Measurements from ENCODE around the gene KLRC2. TPM values are rescaled to one million over a fixed set of nuclear protein-coding genes. Genes with fewer than 3 reads are reported as not detected.
"Not testable (repeated sequence)": the region's sequence is repeated elsewhere in the genome, so short reads cannot be mapped to it uniquely, and the experiment has no call there.

KLRC2 gene
- total RNA-seq, 2 donors from 2014 or later: 0.27 TPM; not detected in 1

GRCh38 chr12:10448236-10448635 lies 12.4 kb upstream of the KLRC2 start:
- TF ChIP-seq POLR2AphosphoS5 (IDR thresholded peaks at IDR 0.05) (no peak), CTCF (IDR thresholded peaks at IDR 0.05) (no peak), POLR2A (IDR thresholded peaks at IDR 0.05) (no peak)
- WGBS: 97% methylated on average over 4 of the region's 4 CpGs
- H3K27ac ChIP-seq: no peak overlapping the region
- intact Hi-C loops (cut with DNase I): no loop called here
- no peaks in the 10 kb centered on the region for H3K27me3 ChIP-seq (replicated peaks; ENCODE audit: insufficient read depth)
- H3K9me3 ChIP-seq: no peaks in the 10 kb centered on the region
- H3K36me3 ChIP-seq: no peaks in the 10 kb centered on the region
- DNase-seq (ENCODE audit: low spot score): no peak
- no peak overlapping the region for H3K4me3 ChIP-seq
- no peaks in the 10 kb centered on the region for H3K4me1 ChIP-seq (replicated peaks)

GRCh38 chr12:10446052-10446451 lies 10.2 kb upstream of the KLRC2 start:
- H3K4me3 ChIP-seq; intact Hi-C loops (cut with DNase I); DNase-seq (ENCODE audit: low spot score); H3K27me3 ChIP-seq (replicated peaks; ENCODE audit: insufficient read depth); H3K36me3 ChIP-seq; H3K4me1 ChIP-seq (replicated peaks); H3K27ac ChIP-seq; H3K9me3 ChIP-seq: not testable (repeated sequence)
- 86% methylated on average over 5 of the region's 5 CpGs for WGBS

GRCh38 chr12:10441144-10441543 lies 5.3 kb upstream of the KLRC2 start:
- intact Hi-C loops (cut with DNase I); H3K36me3 ChIP-seq; H3K9me3 ChIP-seq; H3K27me3 ChIP-seq (replicated peaks; ENCODE audit: insufficient read depth); H3K27ac ChIP-seq; H3K4me3 ChIP-seq; H3K4me1 ChIP-seq (replicated peaks); DNase-seq (ENCODE audit: low spot score): not testable (repeated sequence)
- 96% methylated on average over 8 of the region's 8 CpGs for WGBS

- H3K4me3 ChIP-seq; H3K27me3 ChIP-seq (replicated peaks; ENCODE audit: insufficient read depth); H3K4me1 ChIP-seq (replicated peaks); intact Hi-C loops (cut with DNase I); H3K27ac ChIP-seq; DNase-seq (ENCODE audit: low spot score); H3K36me3 ChIP-seq; H3K9me3 ChIP-seq: not testable (repeated sequence)
- WGBS: 43% methylated on average over 2 of the region's 2 CpGs
Measured at GRCh38 chr12:10439608-10440274, 3.9 kb upstream of the KLRC2 start.

- intact Hi-C loops (cut with DNase I); H3K36me3 ChIP-seq; H3K4me1 ChIP-seq (replicated peaks); DNase-seq (ENCODE audit: low spot score); H3K9me3 ChIP-seq; H3K4me3 ChIP-seq; H3K27me3 ChIP-seq (replicated peaks; ENCODE audit: insufficient read depth); H3K27ac ChIP-seq: not testable (repeated sequence)
- 36% methylated on average over 2 of the region's 2 CpGs for WGBS
Measured at GRCh38 chr12:10437601-10438000, 1.8 kb upstream of the KLRC2 start.

- H3K36me3 ChIP-seq; H3K27me3 ChIP-seq (replicated peaks; ENCODE audit: insufficient read depth); H3K27ac ChIP-seq; DNase-seq (ENCODE audit: low spot score); H3K4me3 ChIP-seq; H3K9me3 ChIP-seq; H3K4me1 ChIP-seq (replicated peaks); intact Hi-C loops (cut with DNase I): not testable (repeated sequence)
- 82% methylated on average over 4 of the region's 4 CpGs for WGBS
Measured at GRCh38 chr12:10430623-10431022, 5.2 kb downstream of the KLRC2 start.

- H3K27ac ChIP-seq; H3K27me3 ChIP-seq (replicated peaks; ENCODE audit: insufficient read depth); DNase-seq (ENCODE audit: low spot score); H3K9me3 ChIP-seq; intact Hi-C loops (cut with DNase I); H3K4me3 ChIP-seq; H3K4me1 ChIP-seq (replicated peaks); H3K36me3 ChIP-seq: not testable (repeated sequence)
- WGBS: 90% methylated on average over 7 of the region's 8 CpGs
Measured at GRCh38 chr12:10425938-10426337, 9.9 kb downstream of the KLRC2 start.

GRCh38 chr12:10424260-10424899 lies 11.4 kb downstream of the KLRC2 start:
- DNase-seq (ENCODE audit: low spot score); intact Hi-C loops (cut with DNase I); H3K4me1 ChIP-seq (replicated peaks); H3K27ac ChIP-seq; H3K27me3 ChIP-seq (replicated peaks; ENCODE audit: insufficient read depth); H3K9me3 ChIP-seq; H3K4me3 ChIP-seq; H3K36me3 ChIP-seq: not testable (repeated sequence)
- no CpG with 5 or more reads among the region's 1 CpG for WGBS

- H3K4me1 ChIP-seq (replicated peaks); H3K36me3 ChIP-seq; intact Hi-C loops (cut with DNase I); H3K27ac ChIP-seq; H3K27me3 ChIP-seq (replicated peaks; ENCODE audit: insufficient read depth); DNase-seq (ENCODE audit: low spot score); H3K4me3 ChIP-seq; H3K9me3 ChIP-seq: not testable (repeated sequence)
- WGBS: no CpG with 5 or more reads among the region's 3 CpGs
Measured at GRCh38 chr12:10422159-10422558, 13.7 kb downstream of the KLRC2 start.

GRCh38 chr12:10420334-10420733 lies 15.5 kb downstream of the KLRC2 start, which contains the start of gene KLRC3:
Gene KLRC3 (minus strand): TSS chr12:10420595. CDS start chr12:10420550, 45 bp downstream.
- H3K27ac ChIP-seq; H3K9me3 ChIP-seq; H3K27me3 ChIP-seq (replicated peaks; ENCODE audit: insufficient read depth); DNase-seq (ENCODE audit: low spot score); H3K4me1 ChIP-seq (replicated peaks); H3K36me3 ChIP-seq; H3K4me3 ChIP-seq; intact Hi-C loops (cut with DNase I): not testable (repeated sequence)
- WGBS: 16% methylated on average over 1 of the region's 1 CpG

Measured in prostate gland (tissue), 2 donors.